ENCODE measurements around the gene IQGAP1.
A peak's percentile ranks its signal among the peaks of the same experiment; 100 is the strongest.

IQGAP1 gene

GRCh38 chr15:90439946-90440345, 51.9 kb downstream of the IQGAP1 start:
- no peak for DNase-seq

- no peak for DNase-seq
These were observed 53.0 kb downstream of the IQGAP1 start for GRCh38 chr15:90441027-90441426.

GRCh38 chr15:90442423-90442822, 54.4 kb downstream of the IQGAP1 start:
- DNase-seq = no peak

- DNase-seq = peak in 2 of 3 donors; percentile 6 to 17
These were observed 61.2 kb downstream of the IQGAP1 start for GRCh38 chr15:90449206-90449735.

GRCh38 chr15:90451053-90451850, 63.2 kb downstream of the IQGAP1 start:
- no peak for DNase-seq

- DNase-seq = no peak
These were observed 68.2 kb downstream of the IQGAP1 start for GRCh38 chr15:90456236-90456635.

- DNase-seq = no peak
These were observed 70.0 kb downstream of the IQGAP1 start for GRCh38 chr15:90458061-90458460.

GRCh38 chr15:90459368-90459767, 71.3 kb downstream of the IQGAP1 start:
- DNase-seq = peak; percentile 29 to 53 (median 46)

GRCh38 chr15:90460142-90460824, 72.2 kb downstream of the IQGAP1 start:
- DNase-seq = no peak

GRCh38 chr15:90463381-90463780, 75.3 kb downstream of the IQGAP1 start:
- DNase-seq = peak; percentile 76 to 91 (median 84)

GRCh38 chr15:90465140-90465929, 77.3 kb downstream of the IQGAP1 start:
- no peak for DNase-seq

GRCh38 chr15:90465930-90466567, 78.0 kb downstream of the IQGAP1 start:
- DNase-seq = no peak

GRCh38 chr15:90469723-90470122, 81.7 kb downstream of the IQGAP1 start:
- DNase-seq = no peak

GRCh38 chr15:90470453-90470852, 82.4 kb downstream of the IQGAP1 start:
- no peak for DNase-seq

- DNase-seq = no peak
These were observed 83.1 kb downstream of the IQGAP1 start for GRCh38 chr15:90471126-90471525.

GRCh38 chr15:90471769-90472168, 83.7 kb downstream of the IQGAP1 start:
- no peak for DNase-seq

GRCh38 chr15:90478846-90479481, 90.9 kb downstream of the IQGAP1 start:
- no peak for DNase-seq

GRCh38 chr15:90479656-90480055, 91.6 kb downstream of the IQGAP1 start:
- no peak for DNase-seq

GRCh38 chr15:90481023-90481422, 93.0 kb downstream of the IQGAP1 start:
- DNase-seq = peak; percentile 47 to 62 (median 51)

- DNase-seq = peak; percentile 29 to 38 (median 33)
These were observed 94.3 kb downstream of the IQGAP1 start for GRCh38 chr15:90482124-90483011.

GRCh38 chr15:90483012-90483307, 94.9 kb downstream of the IQGAP1 start:
- DNase-seq = no peak
